IPS DF 6.9 (cell line): ENCODE measurements around the gene CUEDC1.

Experiments
- DNase-seq: peaks from one replicate; pipeline ENCODE4 v3.0.0-alpha.2; 2013; ENCODE audit warnings: low read depth, low spot score
- H3K27ac ChIP-seq: one replicate; pipeline ENCODE4 v1.5.1; 2013; ENCODE audit warnings: low read length, control low read depth
- H3K27me3 ChIP-seq: 2 replicates; pipeline ENCODE4 v1.6.1; 2013; ENCODE audit warnings: mild to moderate bottlenecking, low read length; ENCODE audit not compliant: control insufficient read depth, insufficient read depth
- H3K36me3 ChIP-seq: 2 replicates; pipeline ENCODE4 v1.6.1; 2013; ENCODE audit warnings: low read length; ENCODE audit not compliant: control insufficient read depth, insufficient read depth
- H3K4me1 ChIP-seq: 2 replicates; pipeline ENCODE4 v1.6.1; 2013; ENCODE audit warnings: low read length; ENCODE audit not compliant: control insufficient read depth, insufficient read depth
- H3K4me3 ChIP-seq: 2 replicates; pipeline ENCODE4 v1.5.1; 2013; ENCODE audit warnings: mild to moderate bottlenecking, low read length
- H3K9me3 ChIP-seq: 2 replicates; pipeline ENCODE4 v1.6.1; 2013; ENCODE audit warnings: low read length, inconsistent platforms; ENCODE audit not compliant: control insufficient read depth, insufficient read depth
- WGBS: extraction: QIAGEN DNeasy Blood & Tissue Kit; methylation state at CpG from one replicate; pipeline ENCODE4 v1.1.7; 2013; ENCODE audit warnings: mixed read lengths, missing lambda C conversion rate; ENCODE audit not compliant: insufficient read length, insufficient coverage; 5-methylcytosine and 5-hydroxymethylcytosine counted together

The CUEDC1 gene, protein sequence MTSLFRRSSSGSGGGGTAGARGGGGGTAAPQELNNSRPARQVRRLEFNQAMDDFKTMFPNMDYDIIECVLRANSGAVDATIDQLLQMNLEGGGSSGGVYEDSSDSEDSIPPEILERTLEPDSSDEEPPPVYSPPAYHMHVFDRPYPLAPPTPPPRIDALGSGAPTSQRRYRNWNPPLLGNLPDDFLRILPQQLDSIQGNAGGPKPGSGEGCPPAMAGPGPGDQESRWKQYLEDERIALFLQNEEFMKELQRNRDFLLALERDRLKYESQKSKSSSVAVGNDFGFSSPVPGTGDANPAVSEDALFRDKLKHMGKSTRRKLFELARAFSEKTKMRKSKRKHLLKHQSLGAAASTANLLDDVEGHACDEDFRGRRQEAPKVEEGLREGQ

DNA sequence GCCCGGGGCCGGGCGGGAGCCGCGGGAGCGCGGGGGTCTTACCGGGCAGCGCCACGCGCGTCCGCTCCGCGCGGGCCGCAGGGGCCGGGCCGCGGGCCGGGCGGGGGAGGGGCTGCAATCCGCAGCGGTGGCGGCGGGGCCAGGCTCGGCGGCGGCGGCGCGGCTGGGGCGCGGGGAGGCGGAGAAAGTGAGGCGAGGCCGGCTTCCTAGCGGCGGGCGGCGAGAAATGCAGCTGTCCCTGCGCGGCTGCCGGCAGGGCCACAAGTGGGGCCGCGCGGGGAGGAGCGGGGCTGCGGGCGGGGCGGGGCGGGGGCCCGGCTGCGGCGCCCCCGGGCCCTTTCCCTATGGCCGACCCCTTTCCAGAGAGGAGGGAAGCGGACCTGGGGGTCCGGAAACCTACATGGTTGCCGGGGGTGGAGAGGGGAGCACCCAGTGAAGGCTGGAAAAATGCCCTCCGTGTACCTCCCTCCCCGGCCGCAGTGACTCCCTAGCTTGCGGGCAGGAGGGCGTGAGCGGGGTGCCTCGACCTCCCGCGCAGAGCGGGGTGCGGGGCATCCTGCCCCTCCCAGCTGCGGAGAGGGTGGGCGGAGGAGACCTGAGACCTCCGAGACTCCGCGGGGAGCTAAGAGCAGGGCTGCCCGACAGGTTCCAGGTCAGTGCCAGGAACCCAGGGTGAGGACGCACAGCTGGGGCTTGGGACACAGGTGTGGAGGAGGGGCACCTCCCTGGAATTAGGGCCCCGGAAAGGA is at the start of gene CUEDC1:
Gene CUEDC1, minus strand, starts transcription at position 230 of the 749 bp plus-strand sequence. CDS start 69,848 bp downstream, outside the sequence.
- H3K4me3 ChIP-seq = peak within 1 kb of the TSS; percentile 53; the same call in 1 of the 2 replicates
- peaks cover 6% of the 10 kb centered on the region for H3K4me1 ChIP-seq
- H3K27ac ChIP-seq = no peak within 1 kb of the TSS
- no CpG with 5 or more reads among the region's 79 CpGs for WGBS
- no peaks in the 10 kb centered on the region for H3K36me3 ChIP-seq
- peaks cover 8% of the 10 kb centered on the region; the same call in 1 of the 2 replicates for H3K27me3 ChIP-seq
- no peak for DNase-seq
- H3K9me3 ChIP-seq = no peaks in the 10 kb centered on the region

DNA sequence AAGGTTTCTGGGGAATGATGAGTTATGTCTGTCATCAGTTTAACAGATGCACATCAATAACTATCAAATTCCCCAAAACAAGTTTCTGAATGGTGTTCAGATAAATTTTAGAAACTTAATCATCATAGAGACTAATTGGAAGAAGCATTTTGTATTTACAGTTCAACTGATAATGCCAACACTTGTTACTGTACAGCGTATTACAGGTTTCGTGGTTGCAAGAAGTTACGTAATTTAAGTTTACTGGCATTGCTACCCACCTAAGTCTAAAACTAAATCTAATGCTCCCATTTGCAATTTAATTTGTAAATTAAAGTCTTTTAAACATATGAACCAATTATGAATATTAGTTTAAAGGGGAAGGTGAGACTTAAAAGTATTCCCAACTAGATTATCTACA is 48.8 kb upstream of the CUEDC1 start:
- H3K4me3 ChIP-seq = no peak overlapping the region
- H3K4me1 ChIP-seq = no peaks in the 10 kb centered on the region
- H3K27me3 ChIP-seq = no peaks in the 10 kb centered on the region
- no peaks in the 10 kb centered on the region for H3K9me3 ChIP-seq
- peaks cover 13% of the 10 kb centered on the region; the same call in 1 of the 2 replicates for H3K36me3 ChIP-seq
- no peak for DNase-seq
- no peak overlapping the region for H3K27ac ChIP-seq
- WGBS = no CpG with 5 or more reads among the region's 3 CpGs

DNA sequence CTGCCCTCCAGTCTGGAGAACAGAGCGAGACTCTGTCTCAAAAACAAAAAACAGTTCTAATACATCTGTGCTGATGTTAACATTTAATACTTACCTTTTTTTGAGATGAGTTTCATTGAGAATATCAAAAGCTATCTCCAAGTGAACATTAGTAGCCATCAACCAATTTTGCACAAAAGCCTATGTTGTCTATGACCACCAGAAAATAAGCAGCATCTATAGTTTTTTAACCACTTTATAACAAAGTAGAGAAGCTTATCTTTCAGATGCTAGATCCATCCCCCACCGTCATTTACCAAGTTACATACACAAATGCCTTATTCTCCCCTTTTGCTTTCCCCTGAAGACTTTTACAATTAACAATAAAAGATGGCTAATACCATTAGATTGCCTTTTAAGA is 47.8 kb upstream of the CUEDC1 start:
- H3K27ac ChIP-seq = no peak overlapping the region
- H3K4me3 ChIP-seq = no peak overlapping the region
- no peaks in the 10 kb centered on the region for H3K9me3 ChIP-seq
- no peaks in the 10 kb centered on the region for H3K27me3 ChIP-seq
- no peak for DNase-seq
- no peaks in the 10 kb centered on the region for H3K4me1 ChIP-seq
- WGBS = no CpG with 5 or more reads among the region's 2 CpGs
- H3K36me3 ChIP-seq = peaks cover 15% of the 10 kb centered on the region; the same call in 1 of the 2 replicates

DNA sequence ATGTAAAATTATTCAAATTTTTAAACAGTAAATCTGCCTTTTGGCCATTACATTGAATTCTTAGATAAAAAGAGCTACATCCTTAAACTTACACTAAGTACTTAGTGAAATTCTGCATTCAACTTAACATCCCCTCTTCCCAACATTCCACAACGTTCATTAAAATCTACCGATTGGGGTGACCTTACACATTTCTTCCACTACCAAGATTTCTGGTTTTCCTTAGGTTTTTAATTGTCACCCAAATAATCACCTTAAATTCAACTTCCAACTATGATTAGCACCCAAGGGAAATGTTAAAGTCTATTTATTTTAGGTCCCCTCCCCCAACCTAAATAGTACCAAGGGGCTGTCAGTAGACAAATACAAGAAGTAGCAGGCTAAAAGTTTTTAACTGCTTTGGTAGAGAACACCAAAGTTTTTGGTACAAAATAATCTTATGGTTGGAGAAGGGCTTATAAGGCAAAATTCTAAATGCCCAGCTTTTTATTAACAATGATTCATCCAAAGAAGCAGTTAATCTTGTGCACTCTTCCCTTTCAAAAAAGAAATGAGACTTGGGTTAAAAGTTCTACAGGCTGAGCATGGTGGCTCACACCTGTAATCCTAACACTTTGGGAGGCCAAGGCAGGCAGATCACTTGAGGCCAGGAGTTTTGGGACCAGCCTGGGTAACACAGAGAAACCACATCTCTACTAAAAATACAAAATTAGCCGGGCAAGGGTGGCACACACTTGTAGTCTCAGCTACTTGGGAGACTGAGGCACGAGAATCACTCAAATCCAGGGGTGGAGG is 47.1 kb upstream of the CUEDC1 start:
- Histone ChIP-seq H3K4me1 (no peaks in the 10 kb centered on the region), H3K4me3 (no peak overlapping the region), H3K27me3 (no peaks in the 10 kb centered on the region), H3K36me3 (peaks cover 15% of the 10 kb centered on the region; the same call in 1 of the 2 replicates), H3K27ac (no peak overlapping the region), H3K9me3 (no peaks in the 10 kb centered on the region)
- 100% methylated on average over 2 of the region's 4 CpGs for WGBS
- DNase-seq = no peak

DNA sequence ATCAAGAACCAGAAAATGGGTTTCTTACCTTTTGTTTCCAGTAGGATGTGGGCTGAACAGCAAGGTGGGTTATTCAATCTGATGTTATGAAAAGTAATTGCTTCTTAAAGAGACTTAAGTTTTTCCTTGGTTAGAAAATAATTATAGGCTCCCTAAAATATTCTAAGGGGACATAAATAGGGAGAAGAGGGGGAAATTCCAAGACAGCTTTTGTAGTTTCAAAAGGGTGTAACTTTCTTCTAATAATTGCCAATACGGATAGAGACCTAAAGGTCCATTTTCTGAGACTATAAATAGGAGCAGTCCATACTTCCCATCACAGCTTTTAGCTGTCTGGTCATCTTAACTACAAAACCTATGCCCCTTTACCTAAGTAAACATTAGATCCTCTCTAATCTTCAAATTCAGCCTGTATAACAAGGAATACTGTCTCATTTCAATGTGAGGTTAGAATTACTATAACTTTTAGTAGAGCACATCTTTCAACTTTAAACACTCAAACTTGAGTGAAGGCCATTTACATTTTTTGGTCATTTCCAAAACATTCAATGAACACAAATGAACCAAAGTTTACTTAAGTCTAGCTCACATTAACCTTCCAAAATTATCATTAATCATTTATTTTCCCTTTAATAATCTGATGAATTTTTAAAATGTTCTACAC is 46.4 kb upstream of the CUEDC1 start:
- Histone ChIP-seq H3K27ac (no peak overlapping the region), H3K4me3 (no peak overlapping the region), H3K27me3 (no peaks in the 10 kb centered on the region), H3K9me3 (no peaks in the 10 kb centered on the region), H3K4me1 (no peaks in the 10 kb centered on the region), H3K36me3 (peaks cover 15% of the 10 kb centered on the region; the same call in 1 of the 2 replicates)
- DNase-seq = no peak
- no CpG with 5 or more reads among the region's 1 CpG for WGBS

DNA sequence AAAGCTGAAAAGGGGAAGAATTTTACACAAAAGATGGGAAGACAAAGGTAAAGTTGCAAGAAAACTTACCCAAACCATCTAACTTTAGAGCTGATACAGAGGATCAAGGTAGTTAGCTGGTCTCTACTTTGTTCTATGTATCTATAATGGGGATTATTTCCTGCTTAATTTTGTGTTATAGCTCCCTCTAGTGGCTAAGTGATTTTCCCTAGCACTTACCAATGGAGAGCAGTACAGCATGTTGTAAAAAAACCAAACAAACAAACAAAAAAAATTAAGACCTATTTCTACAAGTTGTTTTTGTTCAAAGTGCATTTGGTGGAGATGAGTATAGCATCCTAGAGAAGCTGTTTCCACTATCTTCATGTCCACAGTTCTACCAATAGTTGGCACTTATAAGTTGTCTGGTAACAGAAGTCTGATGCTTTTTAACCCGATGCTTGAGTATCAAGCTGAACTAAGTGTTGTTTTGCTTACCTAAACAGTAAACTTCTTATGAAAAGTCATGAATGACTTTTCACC is 44.3 kb upstream of the CUEDC1 start:
- no CpG with 5 or more reads among the region's 1 CpG for WGBS
- Histone ChIP-seq H3K4me1 (no peaks in the 10 kb centered on the region), H3K27ac (no peak overlapping the region), H3K9me3 (no peaks in the 10 kb centered on the region), H3K4me3 (no peak overlapping the region), H3K27me3 (no peaks in the 10 kb centered on the region), H3K36me3 (peaks cover 13% of the 10 kb centered on the region; the same call in 1 of the 2 replicates)
- DNase-seq = no peak

DNA sequence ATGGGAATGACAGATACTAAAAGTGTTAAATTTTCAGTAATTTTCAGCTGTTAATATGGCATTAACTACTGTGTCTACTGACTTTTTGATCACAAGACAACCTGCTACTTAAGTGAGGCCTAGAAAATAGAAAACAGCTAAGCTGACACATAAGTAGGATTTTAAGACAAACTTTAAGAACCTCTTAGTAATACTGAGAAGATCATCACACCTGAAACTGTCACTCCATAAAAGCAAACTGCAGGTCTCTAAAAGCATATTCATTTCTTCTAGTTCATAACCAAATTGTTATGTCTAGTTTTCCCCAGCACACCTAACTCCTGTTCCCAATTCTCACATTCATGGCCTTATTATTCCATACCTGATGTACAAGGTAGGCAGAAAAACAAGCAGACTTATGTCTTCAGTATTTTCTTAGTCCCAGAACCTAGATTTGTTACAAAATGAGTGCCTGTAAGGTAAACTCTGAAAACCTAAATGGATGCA is 43.8 kb upstream of the CUEDC1 start:
- Histone ChIP-seq H3K36me3 (peaks cover 13% of the 10 kb centered on the region; the same call in 1 of the 2 replicates), H3K9me3 (no peaks in the 10 kb centered on the region), H3K4me3 (no peak overlapping the region), H3K4me1 (no peaks in the 10 kb centered on the region), H3K27ac (no peak overlapping the region), H3K27me3 (no peaks in the 10 kb centered on the region)
- no peak for DNase-seq

DNA sequence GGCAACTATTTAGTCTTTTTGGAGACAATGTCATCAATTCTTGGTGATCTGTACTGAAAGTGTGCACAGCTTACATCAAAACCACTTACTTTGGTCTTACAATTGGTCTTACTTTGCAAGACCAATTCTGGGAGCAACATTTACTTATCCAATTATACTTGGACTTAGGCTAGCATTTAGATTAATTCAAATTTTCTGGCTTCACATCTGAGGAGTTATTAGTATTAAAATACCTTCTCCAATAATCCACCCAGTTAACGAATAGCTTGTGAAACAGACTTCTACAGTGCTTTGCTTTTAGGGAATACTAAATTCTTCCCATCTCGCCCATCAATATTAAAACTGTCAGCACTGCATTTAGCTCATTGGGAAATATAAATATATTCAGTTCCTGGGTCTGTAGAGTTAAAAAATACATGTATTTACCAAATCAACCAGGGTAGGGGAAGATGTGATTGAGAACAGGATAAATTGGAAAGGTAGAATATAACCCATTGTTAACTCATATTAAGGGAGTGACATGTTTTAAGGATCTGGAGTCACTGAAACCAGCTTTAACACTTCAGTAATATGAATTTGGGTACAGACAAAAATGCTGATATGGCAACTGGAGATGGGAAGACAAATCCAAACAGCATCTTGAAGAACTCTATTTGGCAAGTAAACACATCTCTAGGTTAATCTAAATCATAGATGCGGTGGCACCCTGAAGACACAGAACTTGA is 42.0 kb upstream of the CUEDC1 start:
- H3K4me3 ChIP-seq = no peak overlapping the region
- peaks cover 5% of the 10 kb centered on the region; the same call in 1 of the 2 replicates for H3K36me3 ChIP-seq
- peaks cover 2% of the 10 kb centered on the region; the same call in 1 of the 2 replicates for H3K4me1 ChIP-seq
- H3K9me3 ChIP-seq = no peaks in the 10 kb centered on the region
- no peak overlapping the region for H3K27ac ChIP-seq
- no peak for DNase-seq
- WGBS = no CpG with 5 or more reads among the region's 3 CpGs
- no peaks in the 10 kb centered on the region for H3K27me3 ChIP-seq
